Lower leg skin (tissue), 3 donors: ENCODE data around the gene SPRYD7.
"Not testable (repeated sequence)": the region's sequence is repeated elsewhere in the genome, so short reads cannot be mapped to it uniquely, and the experiment has no call there.

Experiments
- POLR2A ChIP-seq, 2 donors: fragments of 450-650 bp; IDR thresholded peaks; one replicate each; pipeline ENCODE4 v1.6.1; 2016 to 2017; ENCODE audit warnings: antibody characterized with exemption in 2 of 2, mild to moderate bottlenecking in 1 of 2, moderate library complexity in 1 of 2
- TF ChIP-seq, protein P1 (sequence below), 3 donors: fragments of 450-650 bp; IDR thresholded peaks; one replicate each; pipeline ENCODE4 v1.5.1; 2016; ENCODE audit warnings: antibody characterized with exemption in 3 of 3, mild to moderate bottlenecking in 3 of 3, moderate library complexity in 2 of 3

DNA sequence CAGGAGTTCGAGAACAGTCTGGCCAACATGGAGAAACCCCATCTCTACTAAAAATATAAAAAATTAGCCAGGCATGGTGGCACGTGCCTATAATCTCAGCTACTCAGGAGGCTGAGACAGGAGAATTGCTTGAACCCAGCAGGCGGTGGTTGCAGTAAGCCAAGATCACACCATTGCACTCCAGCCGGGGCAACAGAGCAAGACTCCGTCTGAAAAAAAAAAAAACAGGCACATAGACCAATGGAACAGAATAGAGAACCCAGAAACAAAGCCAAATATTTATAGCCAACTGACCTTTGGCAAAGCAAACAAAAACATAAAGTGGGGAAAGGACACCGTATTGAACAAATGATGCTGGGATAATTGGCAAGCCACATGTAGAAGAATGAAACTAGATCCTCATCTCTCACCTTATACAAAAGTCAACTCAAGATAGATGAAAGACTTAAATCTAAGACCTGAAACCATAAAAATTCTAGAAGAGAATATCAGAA is 12.7 kb upstream of the SPRYD7 start:
- TF ChIP-seq, protein P1, sequence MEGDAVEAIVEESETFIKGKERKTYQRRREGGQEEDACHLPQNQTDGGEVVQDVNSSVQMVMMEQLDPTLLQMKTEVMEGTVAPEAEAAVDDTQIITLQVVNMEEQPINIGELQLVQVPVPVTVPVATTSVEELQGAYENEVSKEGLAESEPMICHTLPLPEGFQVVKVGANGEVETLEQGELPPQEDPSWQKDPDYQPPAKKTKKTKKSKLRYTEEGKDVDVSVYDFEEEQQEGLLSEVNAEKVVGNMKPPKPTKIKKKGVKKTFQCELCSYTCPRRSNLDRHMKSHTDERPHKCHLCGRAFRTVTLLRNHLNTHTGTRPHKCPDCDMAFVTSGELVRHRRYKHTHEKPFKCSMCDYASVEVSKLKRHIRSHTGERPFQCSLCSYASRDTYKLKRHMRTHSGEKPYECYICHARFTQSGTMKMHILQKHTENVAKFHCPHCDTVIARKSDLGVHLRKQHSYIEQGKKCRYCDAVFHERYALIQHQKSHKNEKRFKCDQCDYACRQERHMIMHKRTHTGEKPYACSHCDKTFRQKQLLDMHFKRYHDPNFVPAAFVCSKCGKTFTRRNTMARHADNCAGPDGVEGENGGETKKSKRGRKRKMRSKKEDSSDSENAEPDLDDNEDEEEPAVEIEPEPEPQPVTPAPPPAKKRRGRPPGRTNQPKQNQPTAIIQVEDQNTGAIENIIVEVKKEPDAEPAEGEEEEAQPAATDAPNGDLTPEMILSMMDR (IDR thresholded peaks at IDR 0.05) = not testable (repeated sequence)
- TF ChIP-seq POLR2A (IDR thresholded peaks at IDR 0.05) = not testable (repeated sequence)
